Measurements from ENCODE around the gene USP21. TPM values are rescaled to one million over a fixed set of nuclear protein-coding genes. Genes with fewer than 3 reads are reported as not detected.
A peak's percentile ranks its signal among the peaks of the same experiment; 100 is the strongest.

Gene USP21
- total RNA-seq, 1 donor from 2014 or later = 48.8 TPM

DNA sequence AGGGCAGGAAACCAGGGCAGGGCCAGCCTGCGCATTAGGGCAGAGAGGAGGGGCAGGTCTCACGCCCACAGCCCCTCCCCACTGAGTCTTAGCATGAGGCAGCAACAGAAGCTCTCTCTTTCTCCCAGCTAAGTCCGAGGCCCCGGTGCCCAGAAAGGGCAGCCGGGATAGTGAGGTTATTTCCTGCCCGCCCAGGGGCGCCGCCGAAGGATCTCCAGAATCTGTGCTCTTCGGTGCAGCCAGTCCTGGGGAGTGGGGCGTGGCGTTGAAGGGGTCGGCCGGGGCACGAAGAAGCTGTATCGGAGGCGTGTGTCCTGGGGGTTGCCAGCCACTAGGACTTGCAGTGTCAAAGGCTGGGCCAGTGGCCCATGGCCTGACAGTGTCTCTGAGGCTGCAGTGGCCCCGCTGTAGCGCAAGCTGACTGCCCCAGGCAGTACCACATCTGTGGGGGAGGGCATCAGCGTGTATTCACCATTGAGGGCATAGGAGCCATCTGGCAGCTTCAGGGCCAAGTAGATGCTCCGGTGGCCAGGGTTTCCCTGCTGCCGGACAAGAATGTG is 31.7 kb downstream of the USP21 start:
- Mint-ChIP-seq H3K36me3 (ENCODE audit: insufficient read depth) (no peaks in the 10 kb centered on the region), H3K9me3 (ENCODE audit: low read depth) (no peaks in the 10 kb centered on the region), H3K4me1 (ENCODE audit: low read depth) (peaks cover 2% of the 10 kb centered on the region), H3K4me3 (ENCODE audit: low read depth) (no peak overlapping the region), H3K27me3 (peaks cover under 1% of the 10 kb centered on the region), H3K27ac (no peak overlapping the region)
- DNase-seq (ENCODE audit: low spot score, unreplicated experiment) = no peak
- TF ChIP-seq CTCF (IDR thresholded peaks at IDR 0.05; ENCODE audit: unreplicated experiment) = no peak

GRCh38 chr1:161191971-161192370 is 32.7 kb downstream of the USP21 start:
- DNase-seq (ENCODE audit: low spot score, unreplicated experiment) = no peak
- no peak overlapping the region for H3K27ac Mint-ChIP-seq
- H3K4me1 Mint-ChIP-seq (ENCODE audit: low read depth) = peaks cover 2% of the 10 kb centered on the region
- TF ChIP-seq CTCF (IDR thresholded peaks at IDR 0.05; ENCODE audit: unreplicated experiment) = no peak
- H3K27me3 Mint-ChIP-seq = no peaks in the 10 kb centered on the region
- no peak overlapping the region for H3K4me3 Mint-ChIP-seq (ENCODE audit: low read depth)
- H3K36me3 Mint-ChIP-seq (ENCODE audit: insufficient read depth) = no peaks in the 10 kb centered on the region
- no peaks in the 10 kb centered on the region for H3K9me3 Mint-ChIP-seq (ENCODE audit: low read depth)

DNA sequence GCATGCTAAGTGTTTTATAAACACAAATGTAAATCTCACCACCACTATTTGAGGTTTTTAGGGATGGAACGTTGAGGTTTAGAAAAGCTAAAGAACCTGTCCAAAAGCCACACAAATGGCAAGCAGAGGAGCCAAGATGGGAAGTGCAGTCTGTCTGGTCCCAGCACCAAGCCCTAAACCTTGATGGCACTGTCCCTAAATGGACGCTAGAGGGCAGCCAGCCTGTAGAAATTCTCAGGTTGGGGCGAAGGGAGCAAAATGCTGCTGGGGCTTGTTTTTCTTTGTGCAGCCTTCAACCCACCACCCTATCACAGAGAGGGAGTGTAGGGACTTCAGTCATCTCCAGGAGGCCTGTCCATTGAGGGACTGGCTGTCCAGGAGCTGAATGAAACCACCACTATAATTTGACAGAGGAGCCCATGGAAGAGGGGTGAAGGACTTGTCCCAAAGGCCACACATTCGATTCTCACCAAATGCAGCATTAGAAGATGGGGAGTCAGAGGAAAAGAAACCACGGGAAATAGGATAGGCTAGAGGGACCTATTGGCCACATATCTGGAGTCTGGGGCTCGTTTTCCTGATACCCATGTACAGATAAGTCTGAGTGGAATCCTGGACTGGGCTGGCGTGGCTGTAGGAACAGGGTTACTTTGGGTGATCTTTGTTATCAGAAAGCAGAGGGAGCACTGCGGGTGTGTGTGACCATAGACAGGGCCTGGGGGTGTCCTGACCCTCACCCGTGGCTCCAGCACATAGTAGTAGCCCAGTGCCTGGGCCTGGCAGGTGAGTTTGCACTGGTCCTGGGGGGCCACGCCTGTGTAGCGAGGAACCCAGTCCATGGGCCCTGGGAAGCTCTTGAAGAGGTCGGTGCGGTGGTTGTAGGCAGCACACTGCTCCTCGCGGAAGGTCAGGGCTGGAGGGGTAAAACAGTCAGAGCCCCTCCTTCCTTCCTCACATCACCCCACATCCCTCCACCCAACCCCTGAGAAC is 33.5 kb downstream of the USP21 start:
- H3K27me3 Mint-ChIP-seq = no peaks in the 10 kb centered on the region
- peak; percentile 36 for DNase-seq (ENCODE audit: low spot score, unreplicated experiment)
- H3K4me1 Mint-ChIP-seq (ENCODE audit: low read depth) = peaks cover 2% of the 10 kb centered on the region
- TF ChIP-seq CTCF (IDR thresholded peaks at IDR 0.05; ENCODE audit: unreplicated experiment) = peak; percentile 91
- no peak overlapping the region for H3K4me3 Mint-ChIP-seq (ENCODE audit: low read depth)
- H3K27ac Mint-ChIP-seq = peak overlapping the region; percentile 60
- no peaks in the 10 kb centered on the region for H3K9me3 Mint-ChIP-seq (ENCODE audit: low read depth)
- no peaks in the 10 kb centered on the region for H3K36me3 Mint-ChIP-seq (ENCODE audit: insufficient read depth)

DNA sequence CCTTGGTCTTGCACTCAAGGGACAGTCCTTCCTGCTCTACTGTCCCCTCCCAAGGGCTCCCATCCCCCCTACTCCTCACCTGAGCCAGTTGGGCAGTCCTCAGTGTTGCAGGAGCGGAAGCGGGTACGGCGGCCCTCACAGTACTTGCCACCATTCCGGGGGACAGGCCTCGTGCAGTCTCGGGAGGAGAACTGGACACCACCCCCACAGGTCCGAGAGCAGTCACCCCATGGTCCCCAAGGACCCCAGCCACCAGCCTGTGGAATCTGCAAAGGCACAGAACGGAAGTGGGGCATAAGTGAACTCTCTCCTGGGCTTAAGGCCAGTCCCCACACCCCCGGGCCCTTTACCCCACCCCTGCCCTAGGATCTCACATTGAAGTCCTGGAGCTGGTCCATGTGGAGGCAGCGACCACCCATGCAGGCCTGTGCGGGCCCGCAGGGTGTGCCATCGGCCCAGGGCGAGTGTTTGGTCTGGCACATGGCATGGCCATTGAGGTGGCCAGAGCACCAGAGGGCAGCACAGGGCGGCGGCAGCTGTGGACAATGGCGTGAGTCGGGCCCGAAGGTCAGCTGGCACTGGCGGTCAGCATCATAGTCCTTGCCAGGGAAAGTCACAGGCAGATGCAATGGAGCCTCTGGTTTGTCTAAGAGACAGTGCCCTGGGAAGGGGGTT is 34.4 kb downstream of the USP21 start:
- no peak for TF ChIP-seq CTCF (IDR thresholded peaks at IDR 0.05; ENCODE audit: unreplicated experiment)
- H3K36me3 Mint-ChIP-seq (ENCODE audit: insufficient read depth) = no peaks in the 10 kb centered on the region

GRCh38 chr1:161195171-161195570 is 35.9 kb downstream of the USP21 start:
- no peak overlapping the region for H3K27ac Mint-ChIP-seq
- TF ChIP-seq CTCF (IDR thresholded peaks at IDR 0.05; ENCODE audit: unreplicated experiment) = no peak
- no peak for DNase-seq (ENCODE audit: low spot score, unreplicated experiment)
- H3K27me3 Mint-ChIP-seq = peaks cover 3% of the 10 kb centered on the region
- peaks cover 5% of the 10 kb centered on the region for H3K4me1 Mint-ChIP-seq (ENCODE audit: low read depth)
- H3K9me3 Mint-ChIP-seq (ENCODE audit: low read depth) = no peaks in the 10 kb centered on the region
- no peak overlapping the region for H3K4me3 Mint-ChIP-seq (ENCODE audit: low read depth)
- H3K36me3 Mint-ChIP-seq (ENCODE audit: insufficient read depth) = no peaks in the 10 kb centered on the region

More for the DNA sequence above, 34.4 kb downstream of the USP21 start:
- no peak overlapping the region for H3K27ac Mint-ChIP-seq
- DNase-seq (ENCODE audit: low spot score, unreplicated experiment) = no peak
- peaks cover 2% of the 10 kb centered on the region for H3K4me1 Mint-ChIP-seq (ENCODE audit: low read depth)
- H3K27me3 Mint-ChIP-seq = no peaks in the 10 kb centered on the region
- H3K4me3 Mint-ChIP-seq (ENCODE audit: low read depth) = no peak overlapping the region
- H3K9me3 Mint-ChIP-seq (ENCODE audit: low read depth) = no peaks in the 10 kb centered on the region
